ENCODE results near the gene DGUOK. TPM values are rescaled to one million over a fixed set of nuclear protein-coding genes. Genes with fewer than 3 reads are reported as not detected.

DGUOK gene
- total and polyA plus RNA-seq, 2 donors from 2014 or later = 44.4 to 86.2 TPM

- H3K4me3 ChIP-seq (ENCODE audit: low read length in 3 of 3) = no peak overlapping the region
- TF ChIP-seq, protein P1, sequence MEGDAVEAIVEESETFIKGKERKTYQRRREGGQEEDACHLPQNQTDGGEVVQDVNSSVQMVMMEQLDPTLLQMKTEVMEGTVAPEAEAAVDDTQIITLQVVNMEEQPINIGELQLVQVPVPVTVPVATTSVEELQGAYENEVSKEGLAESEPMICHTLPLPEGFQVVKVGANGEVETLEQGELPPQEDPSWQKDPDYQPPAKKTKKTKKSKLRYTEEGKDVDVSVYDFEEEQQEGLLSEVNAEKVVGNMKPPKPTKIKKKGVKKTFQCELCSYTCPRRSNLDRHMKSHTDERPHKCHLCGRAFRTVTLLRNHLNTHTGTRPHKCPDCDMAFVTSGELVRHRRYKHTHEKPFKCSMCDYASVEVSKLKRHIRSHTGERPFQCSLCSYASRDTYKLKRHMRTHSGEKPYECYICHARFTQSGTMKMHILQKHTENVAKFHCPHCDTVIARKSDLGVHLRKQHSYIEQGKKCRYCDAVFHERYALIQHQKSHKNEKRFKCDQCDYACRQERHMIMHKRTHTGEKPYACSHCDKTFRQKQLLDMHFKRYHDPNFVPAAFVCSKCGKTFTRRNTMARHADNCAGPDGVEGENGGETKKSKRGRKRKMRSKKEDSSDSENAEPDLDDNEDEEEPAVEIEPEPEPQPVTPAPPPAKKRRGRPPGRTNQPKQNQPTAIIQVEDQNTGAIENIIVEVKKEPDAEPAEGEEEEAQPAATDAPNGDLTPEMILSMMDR (IDR thresholded peaks at IDR 0.05; ENCODE audit: borderline replicate concordance, extremely low read depth, insufficient read depth) = no peak
- DNase-seq = no peak
- FAIRE-seq = no peak
- no peaks in the 10 kb centered on the region for H3K4me1 ChIP-seq (ENCODE audit: control insufficient read depth in 2 of 3, insufficient read depth in 2 of 3, low read depth in 1 of 3, low read length in 3 of 3)
- H3K36me3 ChIP-seq (ENCODE audit: control insufficient read depth in 2 of 3, insufficient read depth in 3 of 3, low read length in 3 of 3) = no peaks in the 10 kb centered on the region
- no peak overlapping the region for H3K27ac ChIP-seq (ENCODE audit: low read depth in 2 of 2, low read length in 2 of 2)
- no peaks in the 10 kb centered on the region for H3K9me3 ChIP-seq (ENCODE audit: control insufficient read depth in 2 of 3, insufficient read depth in 1 of 3, low read length in 3 of 3)
- no peaks in the 10 kb centered on the region for H3K27me3 ChIP-seq (ENCODE audit: control insufficient read depth, insufficient read depth, low read length)
- H3K9ac ChIP-seq (ENCODE audit: low read length in 3 of 3) = no peak overlapping the region
- intact Hi-C loops (cut with DNase I) = no loop called here
Observed at GRCh38 chr2:73914667-73915066, 12.0 kb upstream of the DGUOK start.

- TF ChIP-seq, protein P1 (IDR thresholded peaks at IDR 0.05; ENCODE audit: borderline replicate concordance, extremely low read depth, insufficient read depth) = no peak
- no peak for DNase-seq
- FAIRE-seq = no peak
- Histone ChIP-seq H3K27me3 (ENCODE audit: control insufficient read depth, insufficient read depth, low read length) (no peaks in the 10 kb centered on the region), H3K4me1 (ENCODE audit: control insufficient read depth in 2 of 3, insufficient read depth in 2 of 3, low read depth in 1 of 3, low read length in 3 of 3) (no peaks in the 10 kb centered on the region), H3K9me3 (ENCODE audit: control insufficient read depth in 2 of 3, insufficient read depth in 1 of 3, low read length in 3 of 3) (no peaks in the 10 kb centered on the region), H3K27ac (ENCODE audit: low read depth in 2 of 2, low read length in 2 of 2) (no peak overlapping the region), H3K4me3 (ENCODE audit: low read length in 3 of 3) (no peak overlapping the region), H3K9ac (ENCODE audit: low read length in 3 of 3) (no peak overlapping the region), H3K36me3 (ENCODE audit: control insufficient read depth in 2 of 3, insufficient read depth in 3 of 3, low read length in 3 of 3) (no peaks in the 10 kb centered on the region)
- intact Hi-C loops (cut with DNase I) = no loop called here
Observed at GRCh38 chr2:73915437-73915993, 11.2 kb upstream of the DGUOK start.

- Histone ChIP-seq H3K36me3 (ENCODE audit: control insufficient read depth in 2 of 3, insufficient read depth in 3 of 3, low read length in 3 of 3) (no peaks in the 10 kb centered on the region), H3K4me1 (ENCODE audit: control insufficient read depth in 2 of 3, insufficient read depth in 2 of 3, low read depth in 1 of 3, low read length in 3 of 3) (no peaks in the 10 kb centered on the region), H3K27me3 (ENCODE audit: control insufficient read depth, insufficient read depth, low read length) (no peaks in the 10 kb centered on the region), H3K9ac (ENCODE audit: low read length in 3 of 3) (no peak overlapping the region), H3K4me3 (ENCODE audit: low read length in 3 of 3) (no peak overlapping the region), H3K27ac (ENCODE audit: low read depth in 2 of 2, low read length in 2 of 2) (no peak overlapping the region), H3K9me3 (ENCODE audit: control insufficient read depth in 2 of 3, insufficient read depth in 1 of 3, low read length in 3 of 3) (no peaks in the 10 kb centered on the region)
- TF ChIP-seq, protein P1 (IDR thresholded peaks at IDR 0.05; ENCODE audit: borderline replicate concordance, extremely low read depth, insufficient read depth) = no peak
- intact Hi-C loops (cut with DNase I) = no loop called here
- FAIRE-seq = no peak
- no peak for DNase-seq
Observed at GRCh38 chr2:73916666-73917065, 10.0 kb upstream of the DGUOK start.

- TF ChIP-seq, protein P1 (IDR thresholded peaks at IDR 0.05; ENCODE audit: borderline replicate concordance, extremely low read depth, insufficient read depth) = no peak
- DNase-seq (no peak), FAIRE-seq (no peak)
- Histone ChIP-seq H3K9me3 (ENCODE audit: control insufficient read depth in 2 of 3, insufficient read depth in 1 of 3, low read length in 3 of 3) (no peaks in the 10 kb centered on the region), H3K27ac (ENCODE audit: low read depth in 2 of 2, low read length in 2 of 2) (no peak overlapping the region), H3K36me3 (ENCODE audit: control insufficient read depth in 2 of 3, insufficient read depth in 3 of 3, low read length in 3 of 3) (no peaks in the 10 kb centered on the region), H3K9ac (ENCODE audit: low read length in 3 of 3) (no peak overlapping the region), H3K4me1 (ENCODE audit: control insufficient read depth in 2 of 3, insufficient read depth in 2 of 3, low read depth in 1 of 3, low read length in 3 of 3) (no peaks in the 10 kb centered on the region), H3K27me3 (ENCODE audit: control insufficient read depth, insufficient read depth, low read length) (no peaks in the 10 kb centered on the region), H3K4me3 (ENCODE audit: low read length in 3 of 3) (no peak overlapping the region)
- intact Hi-C loops (cut with DNase I) = no loop called here
Observed at GRCh38 chr2:73917296-73917695, 9.4 kb upstream of the DGUOK start.
